ENCODE results near the gene FCSK. TPM values are rescaled to one million over a fixed set of nuclear protein-coding genes. Genes with fewer than 3 reads are reported as not detected.
"Not testable (repeated sequence)": the region's sequence is repeated elsewhere in the genome, so short reads cannot be mapped to it uniquely, and the experiment has no call there.

The FCSK gene
- total RNA-seq, 1 experiment from 2014 or later: 6.4 TPM

- Histone ChIP-seq H3K9ac (ENCODE audit: low read length) (peak within 1 kb of the TSS; percentile 96), H3K27me3 (ENCODE audit: low read length) (no peaks in the 10 kb centered on the region), H3K79me2 (ENCODE audit: low read length) (peaks cover 78% of the 10 kb centered on the region), H3K4me3 (ENCODE audit: low read length) (peak within 1 kb of the TSS; percentile 95), H4K20me1 (ENCODE audit: insufficient read depth, low read depth, low read length) (peaks cover 23% of the 10 kb centered on the region), H3K4me1 (ENCODE audit: low read length) (peaks cover 44% of the 10 kb centered on the region), H3K9me2 (replicated peaks; ENCODE audit: insufficient read depth, low read length) (no peaks in the 10 kb centered on the region), H3K9me3 (ENCODE audit: low read length) (no peaks in the 10 kb centered on the region), H3K36me3 (ENCODE audit: insufficient read depth, low read length) (peaks cover 29% of the 10 kb centered on the region), H2AFZ (ENCODE audit: low read length) (peak within 1 kb of the TSS; percentile 25), H3K4me2 (ENCODE audit: low read depth, low read length, poor library complexity, severe bottlenecking) (peak within 1 kb of the TSS; percentile 80), H3K27ac (ENCODE audit: low read length) (peak within 1 kb of the TSS; percentile 87)
- DNase-seq: no peak
These were observed 69.5 kb downstream of the FCSK start, which contains the start of gene SF3B3 for GRCh38 chr16:70523743-70524398. Gene SF3B3, plus strand, starts transcription at chr16:70523816. Its CDS starts 2,841 bp downstream, at chr16:70526657.

- peak overlapping the region; percentile 95 for H3K4me3 ChIP-seq (ENCODE audit: low read length)
- not testable (repeated sequence) for H3K27me3 ChIP-seq (ENCODE audit: low read length); H2AFZ ChIP-seq (ENCODE audit: low read length); H3K9me2 ChIP-seq (replicated peaks; ENCODE audit: insufficient read depth, low read length); H3K9me3 ChIP-seq (ENCODE audit: low read length)
- H3K36me3 ChIP-seq (ENCODE audit: insufficient read depth, low read length): peaks cover 34% of the 10 kb centered on the region
- peak; percentile 81 for DNase-seq
- peak overlapping the region; percentile 96 for H3K9ac ChIP-seq (ENCODE audit: low read length)
- H3K4me2 ChIP-seq (ENCODE audit: low read depth, low read length, poor library complexity, severe bottlenecking): peak overlapping the region; percentile 80
- H3K79me2 ChIP-seq (ENCODE audit: low read length): peaks cover 83% of the 10 kb centered on the region
- H3K27ac ChIP-seq (ENCODE audit: low read length): peak overlapping the region; percentile 87
- peaks cover 44% of the 10 kb centered on the region for H3K4me1 ChIP-seq (ENCODE audit: low read length)
- peaks cover 27% of the 10 kb centered on the region for H4K20me1 ChIP-seq (ENCODE audit: insufficient read depth, low read depth, low read length)
These were observed 70.0 kb downstream of the FCSK start for GRCh38 chr16:70524399-70524825.

DNA sequence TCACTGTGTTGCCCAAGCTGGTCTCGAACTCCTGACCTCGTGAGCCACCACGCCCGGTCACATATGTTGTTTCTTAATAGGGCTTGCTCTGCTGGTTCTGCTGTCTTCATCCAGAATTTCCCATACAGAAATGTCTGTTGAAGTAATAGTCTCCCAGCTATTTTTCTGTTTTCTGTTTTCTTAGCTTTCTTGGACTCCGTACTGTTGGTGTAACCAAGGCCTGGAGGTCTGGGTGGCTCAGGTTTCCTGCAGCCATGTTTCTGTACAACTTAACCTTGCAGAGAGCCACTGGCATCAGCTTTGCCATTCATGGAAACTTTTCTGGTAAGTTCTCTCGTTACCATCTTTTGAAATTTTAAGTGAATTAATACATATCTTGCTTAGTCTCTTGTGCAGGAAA lies 72.0 kb downstream of the FCSK start:
- Histone ChIP-seq H3K9ac (ENCODE audit: low read length) (peak overlapping the region; percentile 9; the same call in 1 of the 2 replicates), H3K27ac (ENCODE audit: low read length) (no peak overlapping the region), H3K79me2 (ENCODE audit: low read length) (peaks cover 89% of the 10 kb centered on the region), H3K4me3 (ENCODE audit: low read length) (peak overlapping the region; percentile 7; the same call in 1 of the 2 replicates), H3K9me2 (replicated peaks; ENCODE audit: insufficient read depth, low read length) (no peaks in the 10 kb centered on the region), H3K36me3 (ENCODE audit: insufficient read depth, low read length) (peaks cover 45% of the 10 kb centered on the region), H2AFZ (ENCODE audit: low read length) (no peak overlapping the region), H4K20me1 (ENCODE audit: insufficient read depth, low read depth, low read length) (peaks cover 37% of the 10 kb centered on the region), H3K4me1 (ENCODE audit: low read length) (peaks cover 35% of the 10 kb centered on the region), H3K4me2 (ENCODE audit: low read depth, low read length, poor library complexity, severe bottlenecking) (peak overlapping the region; percentile 80), H3K27me3 (ENCODE audit: low read length) (no peaks in the 10 kb centered on the region), H3K9me3 (ENCODE audit: low read length) (no peaks in the 10 kb centered on the region)
- DNase-seq: no peak

- Histone ChIP-seq H4K20me1 (ENCODE audit: insufficient read depth, low read depth, low read length) (peaks cover 45% of the 10 kb centered on the region), H3K4me2 (ENCODE audit: low read depth, low read length, poor library complexity, severe bottlenecking) (peak overlapping the region; percentile 80), H2AFZ (ENCODE audit: low read length) (no peak overlapping the region), H3K27ac (ENCODE audit: low read length) (no peak overlapping the region), H3K9ac (ENCODE audit: low read length) (no peak overlapping the region), H3K4me3 (ENCODE audit: low read length) (no peak overlapping the region), H3K9me3 (ENCODE audit: low read length) (no peaks in the 10 kb centered on the region), H3K4me1 (ENCODE audit: low read length) (peaks cover 26% of the 10 kb centered on the region), H3K27me3 (ENCODE audit: low read length) (no peaks in the 10 kb centered on the region), H3K9me2 (replicated peaks; ENCODE audit: insufficient read depth, low read length) (no peaks in the 10 kb centered on the region), H3K79me2 (ENCODE audit: low read length) (peaks cover 90% of the 10 kb centered on the region), H3K36me3 (ENCODE audit: insufficient read depth, low read length) (peaks cover 52% of the 10 kb centered on the region)
- no peak for DNase-seq
These were observed 73.1 kb downstream of the FCSK start for GRCh38 chr16:70527315-70527996.

GRCh38 chr16:70529051-70529777 lies 74.8 kb downstream of the FCSK start:
- no peaks in the 10 kb centered on the region for H3K9me3 ChIP-seq (ENCODE audit: low read length)
- H3K4me1 ChIP-seq (ENCODE audit: low read length): peaks cover 26% of the 10 kb centered on the region
- H3K36me3 ChIP-seq (ENCODE audit: insufficient read depth, low read length): peaks cover 68% of the 10 kb centered on the region
- H4K20me1 ChIP-seq (ENCODE audit: insufficient read depth, low read depth, low read length): peaks cover 63% of the 10 kb centered on the region
- peaks cover 95% of the 10 kb centered on the region for H3K79me2 ChIP-seq (ENCODE audit: low read length)
- no peaks in the 10 kb centered on the region for H3K9me2 ChIP-seq (replicated peaks; ENCODE audit: insufficient read depth, low read length)
- no peak overlapping the region for H3K9ac ChIP-seq (ENCODE audit: low read length)
- no peaks in the 10 kb centered on the region for H3K27me3 ChIP-seq (ENCODE audit: low read length)
- H2AFZ ChIP-seq (ENCODE audit: low read length): no peak overlapping the region
- H3K4me3 ChIP-seq (ENCODE audit: low read length): no peak overlapping the region
- no peak overlapping the region for H3K4me2 ChIP-seq (ENCODE audit: low read depth, low read length, poor library complexity, severe bottlenecking)
- no peak overlapping the region for H3K27ac ChIP-seq (ENCODE audit: low read length)
- peak; percentile 82 for DNase-seq

Small RNAs within 50 kb of the gene (small RNA-seq; reads per million reads assigned to genes)
- 0.67 reads per million, percentile 18 among the genes with 10 or more reads in this experiment for gene RNU6-23P
- gene RPS27P26: not detected
- 73.2 reads per million, percentile 99 among the genes with 10 or more reads in this experiment for gene SNORD111B

Other genes starting within 250 kb of the FCSK start
- 29.0 and 31.5 TPM in 2 replicates for gene EXOSC6, start 202.7 kb upstream of the FCSK start, total RNA-seq (2014; rRNA removed; shearing (Covaris generic); ENCODE audit: low replicate concordance)
- gene AARS1, start 165.1 kb upstream of the FCSK start, total RNA-seq (2014; rRNA removed; shearing (Covaris generic); ENCODE audit: low replicate concordance): 118 and 230 TPM in 2 replicates
- 63.7 and 73.9 TPM in 2 replicates for gene DDX19B, start 155.4 kb upstream of the FCSK start, total RNA-seq (2014; rRNA removed; shearing (Covaris generic); ENCODE audit: low replicate concordance)
- gene DDX19A, start 107.7 kb upstream of the FCSK start, total RNA-seq (2014; rRNA removed; shearing (Covaris generic); ENCODE audit: low replicate concordance): 20.5 and 29.2 TPM in 2 replicates
- 48.1 and 62.4 TPM in 2 replicates for gene ST3GAL2, start 15.5 kb upstream of the FCSK start, total RNA-seq (2014; rRNA removed; shearing (Covaris generic); ENCODE audit: low replicate concordance)
- gene COG4, start 69.0 kb downstream of the FCSK start, total RNA-seq (2014; rRNA removed; shearing (Covaris generic); ENCODE audit: low replicate concordance): 24.7 and 47.0 TPM in 2 replicates
- 126 and 187 TPM in 2 replicates for gene SF3B3, start 69.2 kb downstream of the FCSK start, total RNA-seq (2014; rRNA removed; shearing (Covaris generic); ENCODE audit: low replicate concordance)
- gene IL34, start 192.0 kb downstream of the FCSK start, total RNA-seq (2014; rRNA removed; shearing (Covaris generic); ENCODE audit: low replicate concordance): not detected in 2 replicates
- gene MTSS2, start 231.5 kb downstream of the FCSK start, total RNA-seq (2014; rRNA removed; shearing (Covaris generic); ENCODE audit: low replicate concordance): 0.15 and 0.47 TPM in 2 replicates

Data from Karpas-422 (cell line).